IMR-90 (cell line): ENCODE data around the gene UGT3A1. TPM values are rescaled to one million over a fixed set of nuclear protein-coding genes. Genes with fewer than 3 reads are reported as not detected.

Experiments used
- ATAC-seq: fragments of 200-7000 bp; cut with Tn5 transposase; 2 replicates; pipeline ENCODE4 v1.9.1; 2020; ENCODE audit warnings: low read depth, mild to moderate bottlenecking, moderate library complexity
- BruUV-seq: library from RNA; stranded (reverse); fragments of 400-500 nt; replicated peaks from 2 replicates; lab custom pipeline; 2021; lab: Mats Ljungman, UMichigan
- CTCF ChIA-PET: fragments of 300-600 bp; formaldehyde crosslinking; extraction: SDS; loops from one replicate; lab custom pipeline; 2021; ENCODE audit warnings: antibody characterized with exemption; lab: Yijun Ruan, JAX
- POLR2A ChIA-PET: fragments of 300-600 bp; sonication (Branson Sonifier 250); formaldehyde crosslinking; loops from one replicate; lab custom pipeline; 2022; ENCODE audit warnings: antibody characterized with exemption; ENCODE audit not compliant: unreplicated experiment; lab: Charles Lee
- DNase-seq: peaks from one replicate; pipeline ENCODE4 v3.0.0; 2013
- H2AFZ ChIP-seq: replicated peaks from 2 replicates; pipeline ENCODE3; 2013; ENCODE audit warnings: low read length, mild to moderate bottlenecking; ENCODE audit not compliant: poor library complexity
- H2AK5ac ChIP-seq: 2 replicates; pipeline ENCODE4 v1.6.1; 2013; ENCODE audit warnings: low read depth, low read length, inconsistent platforms
- H2AK9ac ChIP-seq: replicated peaks from 2 replicates; pipeline ENCODE3; 2013; ENCODE audit warnings: mild to moderate bottlenecking, low read depth, low read length, moderate library complexity; ENCODE audit not compliant: poor library complexity
- H2BK120ac ChIP-seq: 2 replicates; pipeline ENCODE4 v1.6.1; 2013; ENCODE audit warnings: low read depth, low read length, inconsistent platforms
- H2BK15ac ChIP-seq: 3 replicates; pipeline ENCODE4 v1.6.1; 2013; ENCODE audit warnings: low read depth, low read length, inconsistent platforms
- H2BK20ac ChIP-seq: 2 replicates; pipeline ENCODE4 v1.6.1; 2013; ENCODE audit warnings: low read depth, mild to moderate bottlenecking, inconsistent platforms, low read length, moderate library complexity
- H2BK5ac ChIP-seq: 2 replicates; pipeline ENCODE4 v1.6.1; 2013; ENCODE audit warnings: mild to moderate bottlenecking, low read depth, low read length, inconsistent platforms; ENCODE audit not compliant: poor library complexity, severe bottlenecking
- H3K14ac ChIP-seq: replicated peaks from 2 replicates; pipeline ENCODE4 v1.6.1; 2013; ENCODE audit warnings: low read depth, low read length, inconsistent platforms
- H3K18ac ChIP-seq: 2 replicates; pipeline ENCODE4 v1.6.1; 2013; ENCODE audit warnings: low read depth, low read length, control low read depth
- H3K23ac ChIP-seq: 2 replicates; pipeline ENCODE4 v1.6.1; 2013; ENCODE audit warnings: low read depth, low read length, inconsistent platforms
- H3K27ac ChIP-seq: 2 replicates; pipeline ENCODE4 v1.5.1; 2013; ENCODE audit warnings: mild to moderate bottlenecking, control low read depth, low read length; ENCODE audit not compliant: insufficient read depth
- H3K27me3 ChIP-seq: 2 replicates; pipeline ENCODE4 v1.6.1; 2013; ENCODE audit warnings: low read length; ENCODE audit not compliant: control insufficient read depth, insufficient read depth
- H3K36me3 ChIP-seq: 2 replicates; pipeline ENCODE4 v1.6.1; 2013; ENCODE audit warnings: low read length, mixed read lengths; ENCODE audit not compliant: control insufficient read depth, insufficient read depth
- H3K4ac ChIP-seq: 2 replicates; pipeline ENCODE4 v1.6.1; 2013; ENCODE audit warnings: low read depth, low read length, inconsistent platforms
- H3K4me1 ChIP-seq: 2 replicates; pipeline ENCODE4 v1.6.1; 2013; ENCODE audit warnings: low read length, mixed read lengths; ENCODE audit not compliant: control insufficient read depth, insufficient read depth
- H3K4me2 ChIP-seq: 2 replicates; pipeline ENCODE4 v1.6.1; 2013; ENCODE audit warnings: low read depth, mild to moderate bottlenecking, control low read depth, low read length, moderate library complexity
- H3K4me3 ChIP-seq: 2 replicates; pipeline ENCODE4 v1.5.1; 2013; ENCODE audit warnings: low read depth, mild to moderate bottlenecking, control low read depth, low read length, moderate library complexity; ENCODE audit not compliant: insufficient read depth
- H3K56ac ChIP-seq: 2 replicates; pipeline ENCODE4 v1.6.1; 2013; ENCODE audit warnings: low read length, inconsistent platforms; ENCODE audit not compliant: insufficient read depth; ENCODE audit errors: extremely low read depth
- H3K79me1 ChIP-seq, 2 experiments: 2 replicates each; pipeline ENCODE4 v1.6.1; 2013; ENCODE audit warnings: low read length in 2 of 2, inconsistent platforms in 1 of 2, low read depth in 1 of 2
- H3K9ac ChIP-seq: 2 replicates; pipeline ENCODE4 v1.6.1; 2013; ENCODE audit warnings: low read depth, low read length, control low read depth
- H3K9me1 ChIP-seq: 2 replicates; pipeline ENCODE4 v1.6.1; 2013; ENCODE audit warnings: low read length, inconsistent platforms; ENCODE audit not compliant: insufficient read depth
- H3K9me3 ChIP-seq: 2 replicates; pipeline ENCODE4 v1.6.1; 2013; ENCODE audit warnings: low read length; ENCODE audit not compliant: control insufficient read depth, insufficient read depth
- H4K20me1 ChIP-seq: 2 replicates; pipeline ENCODE4 v1.6.1; 2013; ENCODE audit warnings: low read length, inconsistent platforms; ENCODE audit not compliant: insufficient read depth
- H4K5ac ChIP-seq: 2 replicates; pipeline ENCODE4 v1.6.1; 2013; ENCODE audit warnings: mild to moderate bottlenecking, low read depth, low read length, control low read depth
- H4K8ac ChIP-seq, 2 experiments: 2 replicates each; pipeline ENCODE4 v1.6.1; 2013; ENCODE audit warnings: low read depth in 2 of 2, low read length in 2 of 2, control low read depth in 1 of 2, inconsistent platforms in 1 of 2
- H4K91ac ChIP-seq: 2 replicates; pipeline ENCODE4 v1.6.1; 2013; ENCODE audit warnings: low read depth, low read length, inconsistent platforms; ENCODE audit not compliant: insufficient read depth
- RFX5 ChIP-seq: IDR thresholded peaks from 2 replicates; pipeline ENCODE4 v1.8.0; 2012; ENCODE audit warnings: low read depth, mild to moderate bottlenecking, low read length, moderate library complexity
- dilution Hi-C: fragments of 300-500 bp; cut with HindIII; formaldehyde crosslinking; loops from one replicate; pipeline ENCODE4 v1.14.3; 2018; ENCODE audit warnings: low sequenced_read_pairs; ENCODE audit not compliant: unreplicated experiment
- in situ Hi-C: fragments of 300-500 bp; cut with MboI; formaldehyde crosslinking; loops from 3 replicates; pipeline ENCODE4 v1.14.3; 2019; ENCODE audit warnings: low sequenced_read_pairs, inconsistent platforms, mixed read lengths
- intact Hi-C: fragments of 100-400 bp; cut with micrococcal nuclease; formaldehyde crosslinking; loops from 2 replicates; pipeline ENCODE4 v1.10.0; 2022
- polyA plus RNA-seq, 3 experiments: library from polyadenylated mRNA; depleted of rRNA; stranded (reverse); fragments of >200 nt; gene quantifications; 2 replicates each; pipeline ENCODE4 v1.2.3, GENCODE V29; 2012; ENCODE audit warnings: low replicate concordance in 1 of 3
- total RNA-seq: library from RNA; depleted of rRNA; stranded (reverse); fragments of >200 nt; gene quantifications from 2 replicates; pipeline ENCODE4 v1.2.3, GENCODE V29; 2012
- TF ChIP-seq, protein P1 (sequence below): fragments of 150-350 bp; IDR thresholded peaks from 2 replicates; pipeline ENCODE4 v1.6.1; 2016; ENCODE audit warnings: low read depth, mild to moderate bottlenecking, low read length, moderate library complexity, borderline replicate concordance

The UGT3A1 gene
- total and polyA plus RNA-seq, 2 of the 4 experiments (the other 2 are of a cell fraction) = not detected

DNA sequence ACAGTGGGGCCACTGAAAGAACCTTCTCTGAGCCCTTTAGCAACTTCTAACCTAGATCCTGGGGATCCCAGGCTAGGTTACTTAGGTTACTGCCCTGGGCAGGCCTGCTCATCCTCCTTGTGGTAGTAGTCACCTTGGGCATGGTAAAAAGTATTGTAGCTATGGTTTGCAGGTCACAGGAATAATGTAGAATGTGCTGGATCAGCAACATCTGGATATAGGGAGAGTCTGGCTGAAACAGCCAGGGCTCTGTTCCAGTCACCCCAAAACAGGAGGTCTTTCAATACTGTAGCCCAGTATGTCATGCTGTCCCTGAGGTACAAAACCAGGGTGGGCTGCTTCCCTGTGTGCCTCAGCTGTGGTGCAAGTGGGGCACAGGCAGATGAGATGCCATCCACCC lies 41.9 kb upstream of the UGT3A1 start:
- Histone ChIP-seq H3K9ac (no peak overlapping the region), H4K91ac (no peak overlapping the region), H4K5ac (no peak overlapping the region), H3K14ac (no peak overlapping the region), H3K23ac (no peak overlapping the region), H3K36me3 (no peaks in the 10 kb centered on the region), H3K4me2 (no peak overlapping the region), H3K56ac (no peak overlapping the region), H3K18ac (no peak overlapping the region), H2BK5ac (no peak overlapping the region), H2BK120ac (no peak overlapping the region), H3K4ac (no peak overlapping the region), H3K27me3 (peaks cover 2% of the 10 kb centered on the region; the same call in 1 of the 2 replicates), H2AK5ac (no peak overlapping the region), H2BK20ac (no peak overlapping the region), H3K4me3 (no peak overlapping the region), H3K4me1 (no peaks in the 10 kb centered on the region), H3K79me1 (no peaks in the 10 kb centered on the region), H2AK9ac (no peak overlapping the region), H3K27ac (no peak overlapping the region), H3K9me3 (no peaks in the 10 kb centered on the region), H4K8ac (no peak overlapping the region), H2AFZ (no peak overlapping the region), H3K9me1 (no peaks in the 10 kb centered on the region), H4K20me1 (no peaks in the 10 kb centered on the region), H2BK15ac (no peak overlapping the region)
- POLR2A ChIA-PET = no interaction called here
- in situ Hi-C loops = no loop called here
- TF ChIP-seq RFX5 = no peak
- TF ChIP-seq, protein P1, sequence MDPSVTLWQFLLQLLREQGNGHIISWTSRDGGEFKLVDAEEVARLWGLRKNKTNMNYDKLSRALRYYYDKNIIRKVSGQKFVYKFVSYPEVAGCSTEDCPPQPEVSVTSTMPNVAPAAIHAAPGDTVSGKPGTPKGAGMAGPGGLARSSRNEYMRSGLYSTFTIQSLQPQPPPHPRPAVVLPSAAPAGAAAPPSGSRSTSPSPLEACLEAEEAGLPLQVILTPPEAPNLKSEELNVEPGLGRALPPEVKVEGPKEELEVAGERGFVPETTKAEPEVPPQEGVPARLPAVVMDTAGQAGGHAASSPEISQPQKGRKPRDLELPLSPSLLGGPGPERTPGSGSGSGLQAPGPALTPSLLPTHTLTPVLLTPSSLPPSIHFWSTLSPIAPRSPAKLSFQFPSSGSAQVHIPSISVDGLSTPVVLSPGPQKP = no peak
- ATAC-seq (no peak), DNase-seq (no peak)
- BruUV-seq = no TSS peak
- dilution Hi-C loops = no loop called here
- CTCF ChIA-PET = no interaction called here
- intact Hi-C loops = no loop called here
